GM13977 (cell line): ENCODE measurements around the gene STMN3.

Experiments used
- DNase-seq: peaks from one replicate; pipeline ENCODE4 v3.0.0; 2012; ENCODE audit warnings: low spot score
- CTCF ChIP-seq: IDR thresholded peaks from 2 replicates; pipeline ENCODE4 v1.5.1; 2012; ENCODE audit warnings: mild to moderate bottlenecking, control low read depth; ENCODE audit not compliant: insufficient read depth; ENCODE audit errors: extremely low read depth, missing control alignments
- in situ Hi-C: fragments of 300-500 bp; cut with MboI; formaldehyde crosslinking; loops from one replicate; pipeline ENCODE4 v1.12.0; 2022; ENCODE audit warnings: low sequenced_read_pairs, low pct_unique_long_range_greater_than_20kb, mixed read lengths, inconsistent platforms; ENCODE audit not compliant: unreplicated experiment

STMN3 gene

GRCh38 chr20:63681609-63682142 lies 28.5 kb upstream of the STMN3 start:
- no peak for DNase-seq
- in situ Hi-C loops: no loop called here
- no peak for TF ChIP-seq CTCF

GRCh38 chr20:63680857-63681608 lies 27.8 kb upstream of the STMN3 start:
- DNase-seq: no peak
- in situ Hi-C loops: no loop called here
- no peak for TF ChIP-seq CTCF

- TF ChIP-seq CTCF: no peak
- no peak for DNase-seq
- in situ Hi-C loops: no loop called here
Measured at GRCh38 chr20:63680427-63680826, 27.2 kb upstream of the STMN3 start.

GRCh38 chr20:63679799-63680305 lies 26.6 kb upstream of the STMN3 start:
- in situ Hi-C loops: no loop called here
- no peak for TF ChIP-seq CTCF
- DNase-seq: no peak

- in situ Hi-C loops: no loop called here
- no peak for TF ChIP-seq CTCF
Measured at GRCh38 chr20:63678667-63679465, 25.6 kb upstream of the STMN3 start.

GRCh38 chr20:63678071-63678470 lies 24.8 kb upstream of the STMN3 start:
- in situ Hi-C loops: no loop called here
- no peak for DNase-seq
- no peak for TF ChIP-seq CTCF

More at GRCh38 chr20:63678667-63679465, 25.6 kb upstream of the STMN3 start:
- DNase-seq: no peak
